ENCODE results near the gene IST1.
"Not testable (repeated sequence)": the region's sequence is repeated elsewhere in the genome, so short reads cannot be mapped to it uniquely, and the experiment has no call there.

IST1 gene

DNA sequence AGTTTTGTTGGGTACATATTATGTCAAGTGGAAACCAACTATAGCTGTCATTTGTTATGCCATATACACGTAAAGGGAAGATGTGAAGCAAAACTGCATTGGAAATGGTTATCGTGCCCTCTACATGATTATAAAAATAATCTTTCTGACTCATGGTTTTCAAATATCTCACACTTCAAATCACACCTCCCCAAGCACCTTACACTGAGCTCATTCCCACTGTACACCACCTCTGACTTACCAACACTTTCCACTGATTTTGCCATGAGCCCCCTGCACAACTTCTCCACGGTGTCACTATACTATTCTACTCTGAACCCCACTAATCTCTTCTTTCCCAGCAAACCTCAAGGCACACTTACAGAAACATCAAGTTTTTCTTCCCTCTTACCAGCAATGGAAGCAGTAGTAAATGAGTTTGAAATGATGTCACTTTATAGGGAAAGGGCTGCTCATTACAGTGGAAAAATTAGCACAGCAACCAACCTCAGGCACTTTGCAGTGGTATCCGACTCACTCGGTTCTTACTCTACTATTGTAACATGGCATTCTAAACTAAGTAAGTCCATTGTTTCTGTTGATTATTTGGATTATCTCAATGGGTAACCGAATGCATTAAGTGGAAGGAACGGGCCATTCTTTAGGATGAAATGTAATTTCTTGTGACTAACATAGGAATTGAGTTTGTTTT lies 30.0 kb upstream of the IST1 start:
- H3K27ac ChIP-seq (ENCODE audit: poor library complexity, severe bottlenecking): no peak overlapping the region
- DNase-seq (ENCODE audit: low spot score): no peak
- no peaks in the 10 kb centered on the region for H3K9me3 ChIP-seq (ENCODE audit: severe bottlenecking)
- TF ChIP-seq, protein P1, sequence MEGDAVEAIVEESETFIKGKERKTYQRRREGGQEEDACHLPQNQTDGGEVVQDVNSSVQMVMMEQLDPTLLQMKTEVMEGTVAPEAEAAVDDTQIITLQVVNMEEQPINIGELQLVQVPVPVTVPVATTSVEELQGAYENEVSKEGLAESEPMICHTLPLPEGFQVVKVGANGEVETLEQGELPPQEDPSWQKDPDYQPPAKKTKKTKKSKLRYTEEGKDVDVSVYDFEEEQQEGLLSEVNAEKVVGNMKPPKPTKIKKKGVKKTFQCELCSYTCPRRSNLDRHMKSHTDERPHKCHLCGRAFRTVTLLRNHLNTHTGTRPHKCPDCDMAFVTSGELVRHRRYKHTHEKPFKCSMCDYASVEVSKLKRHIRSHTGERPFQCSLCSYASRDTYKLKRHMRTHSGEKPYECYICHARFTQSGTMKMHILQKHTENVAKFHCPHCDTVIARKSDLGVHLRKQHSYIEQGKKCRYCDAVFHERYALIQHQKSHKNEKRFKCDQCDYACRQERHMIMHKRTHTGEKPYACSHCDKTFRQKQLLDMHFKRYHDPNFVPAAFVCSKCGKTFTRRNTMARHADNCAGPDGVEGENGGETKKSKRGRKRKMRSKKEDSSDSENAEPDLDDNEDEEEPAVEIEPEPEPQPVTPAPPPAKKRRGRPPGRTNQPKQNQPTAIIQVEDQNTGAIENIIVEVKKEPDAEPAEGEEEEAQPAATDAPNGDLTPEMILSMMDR (IDR thresholded peaks at IDR 0.05; ENCODE audit: poor library complexity, severe bottlenecking): no peak
- peaks cover 31% of the 10 kb centered on the region for H3K36me3 ChIP-seq (ENCODE audit: low read depth)
- no peaks in the 10 kb centered on the region for H3K27me3 ChIP-seq (ENCODE audit: insufficient read depth, poor library complexity, severe bottlenecking)
- no peak overlapping the region for H3K4me3 ChIP-seq (ENCODE audit: severe bottlenecking)
- ATAC-seq (ENCODE audit: low read depth): no peak
- H3K4me1 ChIP-seq (ENCODE audit: insufficient read depth, poor library complexity, severe bottlenecking): no peaks in the 10 kb centered on the region

DNA sequence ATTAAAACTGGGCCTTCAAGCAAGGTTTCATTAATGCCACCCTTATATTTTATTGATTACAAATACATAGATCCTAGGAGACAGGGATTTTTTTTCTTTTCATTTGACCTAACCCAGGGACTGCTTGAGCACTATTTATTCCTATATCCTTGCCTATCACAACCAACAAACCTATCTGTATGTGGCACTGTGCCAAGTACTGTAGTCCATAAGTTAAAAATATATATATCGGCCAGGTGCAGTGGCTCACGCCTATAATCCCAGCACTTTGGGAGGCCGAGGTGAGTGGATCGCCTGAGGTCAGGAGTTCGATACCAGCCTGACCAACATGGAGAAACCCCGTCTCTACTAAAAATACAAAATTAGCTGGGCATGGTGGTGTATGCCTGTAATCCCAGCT lies 28.2 kb upstream of the IST1 start:
- H3K4me3 ChIP-seq (ENCODE audit: severe bottlenecking); H3K9me3 ChIP-seq (ENCODE audit: severe bottlenecking); DNase-seq (ENCODE audit: low spot score); H3K4me1 ChIP-seq (ENCODE audit: insufficient read depth, poor library complexity, severe bottlenecking); ATAC-seq (ENCODE audit: low read depth); H3K27me3 ChIP-seq (ENCODE audit: insufficient read depth, poor library complexity, severe bottlenecking); H3K27ac ChIP-seq (ENCODE audit: poor library complexity, severe bottlenecking): not testable (repeated sequence)
- peaks cover 33% of the 10 kb centered on the region for H3K36me3 ChIP-seq (ENCODE audit: low read depth)

DNA sequence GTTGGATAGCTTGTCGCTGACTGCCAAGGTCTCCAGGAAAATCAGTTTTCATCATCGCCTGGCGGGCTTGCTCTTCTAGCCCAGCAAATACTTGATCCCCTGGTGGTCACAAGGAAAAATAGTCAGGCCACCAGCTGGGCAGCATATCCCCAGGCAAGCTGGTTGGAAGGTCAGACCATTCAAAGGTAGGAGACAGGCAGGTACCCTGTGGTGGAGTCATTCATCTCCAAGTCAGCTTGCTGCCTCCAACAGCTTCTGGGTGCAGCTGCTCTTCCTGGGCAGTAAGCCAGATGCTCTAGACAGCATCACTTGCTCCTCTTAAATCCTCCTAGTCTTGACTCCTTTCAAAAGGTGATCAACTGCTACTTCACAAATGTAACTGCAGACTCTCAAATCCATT lies 27.4 kb upstream of the IST1 start:
- TF ChIP-seq, protein P1 (IDR thresholded peaks at IDR 0.05; ENCODE audit: poor library complexity, severe bottlenecking): no peak
- no peaks in the 10 kb centered on the region for H3K27me3 ChIP-seq (ENCODE audit: insufficient read depth, poor library complexity, severe bottlenecking)
- H3K27ac ChIP-seq (ENCODE audit: poor library complexity, severe bottlenecking): no peak overlapping the region
- H3K36me3 ChIP-seq (ENCODE audit: low read depth): peaks cover 27% of the 10 kb centered on the region
- DNase-seq (ENCODE audit: low spot score) (no peak), ATAC-seq (ENCODE audit: low read depth) (no peak)
- H3K4me3 ChIP-seq (ENCODE audit: severe bottlenecking): no peak overlapping the region
- no peaks in the 10 kb centered on the region for H3K9me3 ChIP-seq (ENCODE audit: severe bottlenecking)
- no peaks in the 10 kb centered on the region for H3K4me1 ChIP-seq (ENCODE audit: insufficient read depth, poor library complexity, severe bottlenecking)

DNA sequence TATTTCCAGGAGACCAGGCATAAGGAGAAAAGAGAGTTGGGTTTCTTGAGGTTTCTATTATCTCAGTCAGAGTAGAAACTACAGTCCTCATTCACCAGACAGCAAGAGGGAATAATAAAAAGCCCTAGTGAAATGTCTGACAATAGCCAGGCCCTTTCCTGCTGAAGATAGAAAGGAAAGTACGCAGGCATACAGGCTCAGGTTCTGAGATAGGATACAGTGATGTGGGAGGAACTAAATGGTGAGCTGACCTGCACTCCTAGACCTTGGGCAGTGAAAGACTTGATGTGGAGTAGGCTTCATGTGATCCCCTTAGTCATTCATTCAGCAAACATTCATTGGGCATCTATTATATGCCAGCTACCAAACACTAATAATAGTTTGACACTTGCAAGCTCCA lies 26.2 kb upstream of the IST1 start:
- no peaks in the 10 kb centered on the region for H3K4me1 ChIP-seq (ENCODE audit: insufficient read depth, poor library complexity, severe bottlenecking)
- no peak overlapping the region for H3K27ac ChIP-seq (ENCODE audit: poor library complexity, severe bottlenecking)
- ATAC-seq (ENCODE audit: low read depth): no peak
- no peak for DNase-seq (ENCODE audit: low spot score)
- H3K4me3 ChIP-seq (ENCODE audit: severe bottlenecking): no peak overlapping the region
- no peaks in the 10 kb centered on the region for H3K27me3 ChIP-seq (ENCODE audit: insufficient read depth, poor library complexity, severe bottlenecking)
- H3K36me3 ChIP-seq (ENCODE audit: low read depth): peaks cover 20% of the 10 kb centered on the region; the same call in 1 of the 2 replicates
- TF ChIP-seq, protein P1 (IDR thresholded peaks at IDR 0.05; ENCODE audit: poor library complexity, severe bottlenecking): no peak
- no peaks in the 10 kb centered on the region for H3K9me3 ChIP-seq (ENCODE audit: severe bottlenecking)

DNA sequence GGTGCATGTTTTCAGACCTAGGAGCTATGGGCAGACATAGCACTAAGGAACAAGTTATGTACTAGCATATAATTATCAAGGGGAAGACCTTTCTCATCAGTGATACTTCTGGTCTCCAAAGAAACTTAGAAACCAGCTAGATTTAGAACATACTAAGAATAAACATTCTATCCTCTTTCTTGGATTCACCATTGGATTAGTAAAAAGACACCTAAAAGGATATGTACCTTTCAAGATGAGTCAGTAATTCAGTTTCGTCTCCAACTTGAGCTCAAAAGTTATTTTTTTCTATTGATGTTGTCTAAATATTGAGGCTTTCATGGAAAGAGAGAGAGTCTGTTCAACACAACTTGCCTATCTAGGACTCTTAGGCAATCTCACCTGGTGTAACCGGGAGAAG lies 24.5 kb upstream of the IST1 start:
- H3K27me3 ChIP-seq (ENCODE audit: insufficient read depth, poor library complexity, severe bottlenecking): no peaks in the 10 kb centered on the region
- no peak overlapping the region for H3K4me3 ChIP-seq (ENCODE audit: severe bottlenecking)
- no peaks in the 10 kb centered on the region for H3K4me1 ChIP-seq (ENCODE audit: insufficient read depth, poor library complexity, severe bottlenecking)
- DNase-seq (ENCODE audit: low spot score) (no peak), ATAC-seq (ENCODE audit: low read depth) (no peak)
- no peak overlapping the region for H3K27ac ChIP-seq (ENCODE audit: poor library complexity, severe bottlenecking)
- TF ChIP-seq, protein P1 (IDR thresholded peaks at IDR 0.05; ENCODE audit: poor library complexity, severe bottlenecking): no peak
- peaks cover 24% of the 10 kb centered on the region; the same call in 1 of the 2 replicates for H3K36me3 ChIP-seq (ENCODE audit: low read depth)
- H3K9me3 ChIP-seq (ENCODE audit: severe bottlenecking): no peaks in the 10 kb centered on the region

All from RWPE2 (cell line).